ENCODE data around the gene TRIM62.
"Not testable (repeated sequence)": the region's sequence is repeated elsewhere in the genome, so short reads cannot be mapped to it uniquely, and the experiment has no call there.

The TRIM62 gene

DNA sequence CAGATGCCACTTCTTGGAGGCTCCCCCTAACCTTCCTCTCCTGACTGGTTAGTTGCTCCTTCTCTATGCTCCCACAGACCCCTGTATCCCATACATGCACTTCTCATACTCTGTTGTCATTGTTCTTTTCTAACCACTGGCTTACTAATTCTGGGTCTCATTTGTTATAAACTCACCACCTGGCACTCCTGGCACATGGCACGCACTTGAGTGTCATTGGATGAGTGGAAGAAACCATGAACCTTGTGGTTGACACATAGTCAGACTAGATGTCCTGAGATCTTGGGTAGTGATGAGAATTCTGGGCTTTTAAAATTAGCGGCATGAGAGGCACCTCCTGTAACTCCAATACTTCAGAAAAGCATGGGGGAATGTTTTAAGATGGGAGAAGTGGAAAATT is 49.3 kb downstream of the TRIM62 start:
- DNase-seq: no peak

DNA sequence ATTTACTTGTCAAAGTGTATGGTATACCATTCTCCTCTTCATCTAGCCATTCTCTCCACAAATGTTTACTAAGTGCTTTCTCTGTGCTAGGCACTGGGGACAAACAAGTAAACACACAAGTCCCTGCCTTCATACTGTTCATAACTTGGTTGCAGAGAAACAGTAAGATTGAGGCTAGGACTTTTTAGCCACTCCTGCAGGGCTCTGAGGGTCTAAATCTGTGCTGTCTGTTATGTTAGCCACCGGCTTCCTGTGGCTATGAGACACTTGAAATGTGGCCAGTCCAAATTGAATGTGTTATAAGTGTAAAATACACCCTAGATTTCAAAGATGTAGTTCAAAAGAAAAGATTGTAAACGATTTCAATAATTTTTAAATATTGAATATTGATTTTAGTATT is 50.7 kb downstream of the TRIM62 start:
- DNase-seq: no peak

DNA sequence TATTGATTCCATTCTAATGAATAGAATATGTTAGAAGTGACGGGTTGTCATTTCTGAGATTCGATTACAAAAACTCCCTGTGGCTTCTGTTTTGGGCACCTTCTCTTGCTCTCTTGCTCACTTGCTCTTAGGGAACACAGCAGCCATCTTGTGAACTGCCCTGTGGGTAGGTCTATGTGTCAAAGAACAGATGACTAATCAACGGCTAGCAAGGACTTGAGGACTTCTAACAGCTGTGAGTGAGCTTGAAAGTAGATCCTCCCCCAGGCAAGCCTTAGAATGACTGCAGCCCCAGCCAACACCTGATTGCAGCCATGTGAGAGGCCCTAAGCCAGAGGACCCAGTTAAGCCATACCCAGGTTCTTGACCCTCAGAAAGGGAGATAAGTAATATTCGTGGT is 51.5 kb downstream of the TRIM62 start:
- no peak for DNase-seq

DNA sequence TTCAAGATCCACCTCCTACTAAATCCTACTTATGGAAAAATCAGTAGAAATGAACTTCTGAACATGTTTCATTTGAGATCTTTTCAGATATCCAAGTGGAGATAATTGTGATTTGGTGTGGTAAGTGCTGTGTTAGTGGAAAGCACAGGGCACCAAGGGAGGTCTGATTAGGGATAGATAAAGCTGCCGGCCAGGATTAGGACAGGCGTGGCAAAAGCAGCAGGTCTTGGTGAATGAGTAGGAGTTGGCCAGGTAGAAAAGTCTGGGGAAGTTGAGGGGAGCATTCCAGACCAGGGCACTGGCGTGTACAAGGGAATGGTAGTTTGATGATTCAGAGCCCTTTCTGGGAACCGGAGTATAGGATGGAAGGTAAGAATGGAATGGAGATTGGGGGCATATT is 53.1 kb downstream of the TRIM62 start:
- DNase-seq: no peak

DNA sequence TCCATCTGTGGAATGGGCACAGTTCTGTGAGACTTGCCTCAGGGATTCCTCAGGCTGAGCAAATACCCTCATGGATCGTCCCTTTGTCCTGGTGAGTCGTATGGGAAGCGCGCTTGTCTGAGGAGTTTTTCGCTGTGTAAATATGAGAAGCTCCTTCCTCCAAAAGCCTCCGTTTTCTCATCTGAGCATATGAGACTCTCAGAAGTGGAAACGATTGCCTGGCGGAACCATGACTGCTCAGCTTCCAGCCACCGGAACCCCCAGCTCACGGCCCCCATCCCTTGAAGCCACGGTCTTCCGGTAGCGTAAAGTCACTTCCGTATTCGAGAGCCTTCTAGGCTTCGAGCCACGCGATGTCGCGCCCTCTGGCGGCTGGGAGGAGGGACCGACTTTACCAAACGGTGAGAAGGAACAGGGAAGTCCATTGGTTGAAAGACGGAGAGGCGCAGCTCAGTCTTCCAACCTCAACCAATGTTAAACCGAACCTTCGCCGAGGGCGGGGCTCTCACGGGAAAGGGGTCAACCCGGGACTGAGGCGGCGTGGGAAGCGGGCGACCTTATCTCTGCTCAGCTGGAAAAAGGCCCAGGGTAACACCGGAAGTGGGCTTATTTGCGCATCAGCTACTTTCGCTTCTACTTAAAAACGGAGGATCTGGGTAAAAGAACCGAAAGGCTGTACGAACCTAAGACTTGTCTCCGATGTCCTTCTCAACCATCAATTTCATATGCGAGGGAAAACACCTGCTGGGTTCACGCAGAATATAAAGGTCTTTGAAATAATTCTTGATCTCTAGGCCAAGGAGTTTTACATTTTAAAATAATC is 54.6 kb downstream of the TRIM62 start:
- DNase-seq: peak; percentile 99

DNA sequence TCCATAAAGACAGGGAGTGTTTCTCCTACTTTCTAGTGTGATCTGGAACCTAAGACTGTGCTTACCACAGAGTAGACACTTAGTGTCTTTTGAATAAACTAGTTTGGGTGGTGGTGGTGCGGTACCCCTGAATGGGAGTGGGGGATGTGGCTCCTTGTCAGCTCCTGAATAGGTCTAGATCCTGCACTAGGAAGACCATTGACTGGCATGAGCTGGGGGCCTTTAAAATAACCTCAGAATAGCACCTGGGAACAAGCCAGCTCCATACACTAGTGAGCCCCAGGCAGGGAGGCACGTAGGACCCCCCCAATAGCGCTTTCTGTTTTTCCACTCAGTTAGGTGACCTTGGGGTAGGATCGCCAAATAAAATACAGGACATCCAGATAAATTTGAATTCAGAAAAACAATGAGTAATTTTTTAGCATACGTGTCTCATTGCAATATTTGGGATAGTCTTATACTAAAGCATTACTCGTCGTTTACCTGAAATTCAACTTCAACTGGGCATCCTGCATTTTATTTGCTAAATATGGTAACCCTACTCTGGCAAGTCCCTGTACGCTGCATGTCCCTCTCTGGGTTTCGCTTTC is 55.3 kb downstream of the TRIM62 start:
- DNase-seq: no peak

DNA sequence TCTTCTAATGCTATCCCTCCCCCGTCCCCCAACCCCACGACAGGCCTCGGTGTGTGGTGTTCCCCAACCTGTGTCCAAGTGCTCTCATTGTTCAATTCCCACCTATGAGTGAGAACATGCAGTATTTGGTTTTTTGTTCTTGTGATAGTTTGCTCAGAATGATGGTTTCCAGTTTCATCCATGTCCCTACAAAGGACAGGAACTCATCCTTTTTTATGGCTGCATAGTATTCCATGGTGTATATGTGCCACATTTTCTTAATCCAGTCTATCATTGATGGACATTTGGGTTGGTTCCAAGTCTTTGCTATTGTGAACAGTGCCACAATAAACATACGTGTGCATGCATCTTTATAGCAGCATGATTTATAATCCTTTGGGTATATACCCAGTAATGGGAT is 57.2 kb downstream of the TRIM62 start:
- DNase-seq: not testable (repeated sequence)

DNA sequence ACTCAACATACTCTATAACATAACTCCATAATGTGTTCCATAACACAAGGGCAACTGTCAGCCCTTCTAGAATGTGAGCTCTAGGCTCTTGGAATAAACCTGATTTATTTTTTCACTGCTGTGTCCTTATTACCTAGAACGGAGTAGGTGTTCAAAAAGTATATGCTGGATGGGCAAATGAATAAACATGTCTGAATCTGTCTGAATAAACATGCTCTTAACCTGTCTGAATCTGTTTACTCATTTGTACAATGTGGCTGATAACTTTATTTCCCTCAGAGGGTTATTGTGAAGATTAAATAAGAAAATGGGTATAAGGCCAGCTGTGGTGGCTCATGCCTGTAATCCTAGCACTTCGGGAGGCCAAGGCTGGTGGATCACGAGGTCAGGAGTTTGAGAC is 58.6 kb downstream of the TRIM62 start:
- no peak for DNase-seq

DNA sequence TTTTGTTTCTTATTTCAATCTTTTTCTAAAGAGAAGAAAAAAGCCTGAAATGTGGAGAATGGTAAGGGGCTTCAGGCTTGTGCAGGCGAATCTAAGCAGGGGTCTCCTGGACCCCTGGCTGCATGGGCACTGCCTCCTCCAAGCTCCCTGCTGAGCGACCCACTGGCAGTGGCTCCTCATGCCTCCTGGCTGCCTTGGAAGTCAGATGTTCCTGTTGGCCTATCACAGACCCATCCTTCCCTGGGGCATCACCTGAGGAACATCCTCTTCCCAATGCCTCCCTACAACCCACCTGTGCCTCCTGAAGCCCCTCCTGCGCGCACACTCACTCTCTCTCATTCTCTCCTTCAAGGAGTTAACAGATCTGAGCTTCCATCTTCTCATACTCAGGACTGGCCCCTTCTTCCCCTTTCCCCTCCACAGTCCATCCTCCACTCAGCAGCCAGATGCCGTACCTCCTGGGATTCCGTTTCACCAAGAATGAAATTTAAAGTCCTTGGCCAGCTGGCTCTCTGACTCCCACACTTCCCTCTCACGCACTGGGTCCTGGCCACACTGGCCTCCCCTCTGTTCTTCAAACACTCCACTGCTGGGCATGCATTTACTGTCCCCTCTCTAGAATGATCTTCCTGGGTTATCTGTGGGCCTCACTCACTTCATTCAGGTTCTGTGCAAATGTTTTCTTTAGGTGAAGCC is 59.2 kb downstream of the TRIM62 start:
- DNase-seq: no peak

DNA sequence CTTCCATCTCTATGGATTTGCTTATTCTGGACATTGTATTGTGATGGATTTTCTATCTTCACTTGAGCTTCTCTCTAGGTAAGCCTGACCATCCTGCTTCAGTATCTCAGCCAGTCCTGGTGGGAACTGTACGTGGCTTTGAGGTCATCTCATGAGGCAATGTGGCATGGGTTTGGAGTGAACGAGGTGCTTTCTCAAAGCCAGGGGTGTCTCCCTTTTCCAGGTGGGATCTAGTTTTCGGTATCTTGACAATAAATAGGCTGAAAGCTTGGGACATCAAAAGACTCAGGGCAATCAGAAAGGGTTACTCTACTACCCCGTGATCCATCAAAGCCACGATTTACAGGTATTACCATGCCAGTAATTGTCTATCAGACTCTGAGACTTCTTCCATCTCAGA is 60.1 kb downstream of the TRIM62 start:
- no peak for DNase-seq

DNA sequence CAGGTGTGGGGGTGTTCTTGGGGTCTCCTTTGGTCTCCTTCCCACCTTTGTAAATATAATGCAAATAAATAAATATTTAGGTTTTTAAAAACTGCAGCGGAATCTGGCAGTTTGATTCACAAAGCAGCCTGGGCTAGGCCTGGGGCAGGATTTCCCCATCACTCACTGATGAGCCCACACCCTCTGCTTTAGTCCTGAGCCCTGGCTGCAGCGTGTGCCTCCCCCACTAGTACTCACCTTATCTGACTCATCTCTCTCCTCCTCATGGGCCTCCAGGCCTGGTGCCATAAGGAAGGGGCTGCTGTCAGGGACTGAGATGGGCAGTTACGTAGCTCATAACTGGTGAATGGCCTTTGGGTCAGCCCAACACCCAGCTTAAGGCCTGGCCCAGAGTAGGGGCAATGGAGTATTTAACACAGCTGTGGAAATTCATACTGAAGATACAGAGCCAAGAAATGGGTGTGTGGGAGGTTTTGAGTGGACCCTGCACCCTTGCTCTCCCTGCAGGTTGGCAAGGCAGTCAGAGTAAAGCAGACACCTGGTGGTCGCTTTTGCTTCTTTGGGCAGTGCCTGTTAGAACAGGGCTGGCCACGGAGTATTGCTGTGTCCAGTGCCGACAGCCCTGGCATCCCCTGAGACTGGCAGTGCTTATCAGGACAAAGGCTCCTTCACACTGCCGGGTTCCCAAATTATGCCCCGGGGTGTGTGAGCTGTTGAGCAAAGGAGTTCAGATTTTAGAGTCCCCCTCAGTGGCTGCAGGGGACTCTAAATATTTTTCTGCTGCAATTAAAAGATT is 61.2 kb downstream of the TRIM62 start:
- no peak for DNase-seq

DNA sequence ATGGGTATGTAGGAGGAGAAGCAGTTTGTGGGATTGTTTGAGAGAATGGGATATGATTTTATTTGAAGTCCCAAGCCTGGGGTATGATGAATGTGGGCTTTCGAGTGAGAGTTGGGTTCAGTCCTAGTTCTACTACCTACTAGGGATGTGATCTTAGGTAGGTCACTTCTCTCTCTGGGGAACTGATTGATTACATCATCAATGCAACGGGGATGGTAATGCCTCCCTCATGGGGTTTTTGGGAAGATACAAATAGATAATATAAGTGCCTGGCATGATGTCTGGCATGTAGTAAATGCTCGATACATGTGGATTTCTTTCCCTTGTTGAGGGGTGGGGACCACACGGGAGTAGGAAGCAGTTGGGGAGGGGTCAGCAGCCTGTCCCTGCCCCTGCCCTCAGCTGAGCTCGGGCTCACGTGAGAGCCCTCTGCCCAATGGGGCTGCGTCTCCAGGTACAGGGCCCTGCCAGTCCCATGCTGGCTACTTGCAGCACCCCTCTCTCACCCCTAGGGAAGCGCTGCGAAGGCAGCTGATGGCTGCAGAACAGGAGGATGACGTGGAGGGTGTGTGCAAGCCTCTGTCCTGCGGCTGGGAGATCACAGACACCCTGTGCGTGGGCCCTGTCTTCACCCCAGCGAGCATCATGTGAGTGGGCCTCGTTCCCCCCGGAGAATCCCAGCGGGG is 62.2 kb downstream of the TRIM62 start:
- DNase-seq: no peak

DNA sequence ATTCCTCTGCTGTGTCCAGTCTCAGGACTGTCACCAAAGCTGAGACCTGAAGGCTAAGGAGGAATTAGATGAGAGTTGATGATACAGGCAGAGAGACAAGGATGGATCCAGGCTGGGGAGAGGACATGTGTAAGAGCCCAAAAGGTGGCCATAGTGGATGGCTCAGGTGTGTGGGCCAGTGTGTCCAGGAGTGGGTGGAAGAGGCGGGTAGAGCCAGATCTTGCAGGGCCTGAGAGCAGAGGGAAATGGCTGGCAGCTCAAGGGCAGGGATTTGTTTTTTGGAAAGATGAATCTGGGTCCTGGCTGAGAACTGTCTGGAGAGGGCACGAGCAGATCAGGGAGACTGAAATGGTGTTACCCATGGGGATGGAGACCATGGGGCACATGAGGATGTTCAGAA is 62.8 kb downstream of the TRIM62 start:
- no peak for DNase-seq

DNA sequence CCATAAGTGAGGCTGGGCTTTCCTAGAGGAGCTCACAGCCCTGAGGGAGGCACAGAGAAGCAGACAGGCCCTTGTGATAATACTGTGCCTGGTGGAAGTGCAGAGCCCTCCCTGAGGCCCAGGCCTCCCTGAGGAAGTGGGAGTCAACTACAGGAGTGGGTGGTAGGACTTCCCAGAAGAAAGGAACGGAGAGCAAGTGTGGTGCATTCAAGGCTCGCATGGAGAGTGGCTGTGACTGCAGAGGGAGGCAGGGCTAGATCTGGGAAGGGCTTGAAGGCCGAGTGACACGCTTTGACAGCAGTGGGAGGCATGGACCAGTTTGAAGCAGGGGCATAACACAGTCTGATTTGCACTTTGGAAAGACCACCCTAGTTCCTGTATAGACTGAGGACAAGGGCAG is 63.6 kb downstream of the TRIM62 start:
- no peak for DNase-seq

DNA sequence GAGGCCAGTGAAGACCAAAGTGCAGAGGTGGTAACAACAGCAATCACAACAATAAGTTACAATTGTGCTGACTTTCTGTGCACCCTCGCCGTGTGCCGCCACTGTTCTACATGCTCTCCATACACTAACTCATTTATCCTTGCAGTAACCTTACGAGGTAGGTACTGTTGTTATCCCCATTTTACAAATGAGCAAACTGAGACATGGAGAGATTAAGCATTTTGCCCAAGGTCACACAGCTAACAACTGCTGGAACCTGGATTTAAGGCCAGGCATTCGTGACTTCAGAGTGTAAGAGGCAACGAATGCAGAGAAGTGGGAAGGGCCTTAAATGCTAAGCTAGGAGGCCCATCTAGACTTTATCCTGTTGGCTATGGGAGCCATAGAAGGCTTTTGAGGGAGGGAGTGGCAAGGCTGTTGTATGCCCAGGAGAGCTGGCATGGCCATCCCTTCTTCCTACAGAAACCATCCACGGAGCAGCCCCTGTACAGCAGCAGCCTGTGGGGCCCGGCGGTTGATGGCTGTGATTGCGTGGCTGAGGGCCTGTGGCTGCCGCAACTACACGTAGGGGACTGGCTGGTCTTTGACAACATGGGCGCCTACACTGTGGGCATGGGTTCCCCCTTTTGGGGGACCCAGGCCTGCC is 64.3 kb downstream of the TRIM62 start:
- DNase-seq: no peak

DNA sequence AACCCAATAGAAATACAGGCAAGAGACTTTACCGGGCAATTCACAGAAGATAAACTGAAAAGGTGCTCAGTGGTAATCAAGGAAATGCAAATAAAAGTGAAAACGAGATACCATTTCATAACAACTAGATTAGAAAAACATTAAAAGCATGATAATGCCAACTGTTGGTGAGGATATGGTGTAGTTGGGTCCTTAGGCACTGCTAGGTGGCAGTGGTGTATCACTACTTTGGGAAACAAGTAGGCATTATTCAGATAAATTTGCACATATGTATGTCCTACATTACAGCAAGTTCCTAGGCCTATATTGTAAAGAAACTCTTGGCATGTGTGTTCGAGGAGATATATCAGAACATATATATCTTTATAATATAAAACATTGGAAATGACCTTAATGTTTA is 69.9 kb downstream of the TRIM62 start:
- DNase-seq: peak; percentile 26

DNA sequence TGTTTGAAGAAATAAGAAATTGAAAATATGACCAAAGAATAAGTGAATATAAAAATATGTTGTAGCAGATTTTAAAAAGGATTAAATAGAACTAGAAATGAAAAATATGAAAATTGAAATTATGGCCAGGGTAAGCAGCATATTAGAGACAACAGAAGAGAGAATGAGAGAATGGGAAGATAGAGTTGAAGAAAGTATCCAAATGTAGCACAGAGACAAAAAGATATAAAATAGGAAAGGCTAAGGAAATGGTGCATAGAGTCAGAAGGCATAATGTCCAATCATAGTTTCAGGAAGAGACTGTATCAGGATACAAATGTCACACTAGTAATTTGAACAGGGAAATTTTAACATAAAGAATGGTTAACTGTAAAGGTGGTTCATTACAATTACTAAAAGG is 71.4 kb downstream of the TRIM62 start:
- DNase-seq: no peak

DNA sequence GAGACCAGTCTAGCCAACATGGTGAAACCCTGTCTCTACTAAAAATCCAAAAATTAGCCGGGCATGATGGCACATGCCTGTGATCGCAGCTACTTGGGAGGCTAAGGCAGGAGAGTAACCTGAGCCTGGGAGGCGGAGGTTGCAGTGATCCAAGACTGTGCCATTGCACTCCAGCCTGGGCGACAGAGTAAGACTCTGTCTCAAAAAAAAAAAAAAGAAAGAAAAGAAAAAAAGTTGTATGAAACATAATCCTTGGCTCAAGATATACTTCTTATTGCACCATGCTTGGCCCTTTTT is 81.8 kb downstream of the TRIM62 start:
- not testable (repeated sequence) for DNase-seq

DNA sequence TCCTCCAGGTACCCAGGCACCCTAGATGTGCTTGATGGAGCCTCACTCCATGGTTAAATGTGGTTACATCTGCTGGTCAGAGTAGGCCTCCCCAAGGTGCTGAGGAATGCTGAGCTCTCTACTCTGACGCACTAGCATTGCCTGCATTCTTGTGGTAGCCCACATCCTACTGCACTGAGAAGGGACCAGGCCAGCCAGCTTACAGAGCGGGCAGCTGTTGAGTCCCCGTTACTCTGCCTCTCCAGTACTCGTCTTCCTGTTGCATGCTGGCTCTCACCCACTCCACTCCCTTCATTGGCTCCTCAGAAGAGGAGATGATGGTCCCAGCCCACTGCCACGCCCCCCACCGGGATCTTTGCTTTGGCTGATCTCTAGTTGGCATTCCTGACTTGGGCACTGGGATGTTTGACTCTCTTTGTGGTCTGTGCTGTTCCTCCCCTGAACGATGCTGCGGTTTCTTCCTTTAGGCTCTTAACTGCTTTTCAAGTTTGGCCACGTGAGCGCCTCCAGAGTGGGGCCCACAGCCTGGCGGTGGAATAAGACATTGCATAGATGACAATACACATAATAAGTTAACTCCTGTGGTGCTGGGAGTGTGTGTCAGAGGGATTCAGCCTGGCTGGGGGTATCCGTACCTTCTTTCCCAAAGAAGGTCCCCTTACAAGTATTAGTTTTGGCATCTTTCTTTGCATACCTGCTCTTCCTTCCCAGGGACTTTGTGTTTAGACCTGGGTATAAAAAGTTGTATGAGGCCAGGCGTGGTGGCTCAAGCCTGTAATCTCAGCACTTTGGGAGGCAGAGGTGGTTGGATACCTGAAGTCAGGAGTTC is 82.3 kb downstream of the TRIM62 start:
- DNase-seq: peak; percentile 100

DNA sequence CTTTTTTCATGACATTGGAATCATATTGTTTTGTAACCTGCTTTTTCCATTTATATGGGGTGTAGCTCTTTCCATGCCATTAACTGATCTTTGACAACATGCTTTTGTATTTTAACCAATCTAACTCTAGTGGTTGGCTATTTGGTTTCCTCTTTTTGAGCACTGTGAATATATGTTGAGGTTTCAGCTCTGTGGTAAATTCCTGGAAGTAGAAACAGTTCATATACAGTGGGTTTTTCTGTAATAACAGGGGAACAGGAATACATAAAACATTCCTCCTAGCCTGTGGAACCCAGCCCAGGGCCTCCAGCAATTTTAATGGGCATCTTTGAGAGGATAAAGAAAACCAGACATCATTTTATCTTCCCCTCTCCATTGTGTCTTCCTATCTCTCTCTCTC is 83.5 kb downstream of the TRIM62 start:
- peak; percentile 50 for DNase-seq

DNA sequence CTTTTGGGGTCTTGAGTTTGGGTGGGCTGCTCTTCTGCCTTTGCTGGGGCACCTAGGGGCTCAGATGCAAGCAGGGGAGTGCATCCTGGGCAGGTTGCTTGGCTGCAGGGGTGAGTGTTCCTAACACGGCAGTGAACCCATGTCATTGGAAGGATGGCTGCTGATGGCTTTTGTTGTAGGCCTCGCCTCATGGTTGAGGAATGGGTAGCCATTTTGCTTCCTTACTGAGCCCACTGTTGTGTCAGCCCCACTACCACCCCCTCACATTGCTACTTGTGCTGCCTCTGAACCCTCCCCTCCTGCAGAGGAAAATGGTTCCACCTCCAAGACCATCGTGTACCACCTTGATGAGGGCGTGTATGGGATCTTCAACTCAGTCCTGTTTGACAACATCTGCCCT is 84.1 kb downstream of the TRIM62 start:
- no peak for DNase-seq
